GM19328 (cell line): ENCODE measurements around the gene ABHD8.
"Not testable (repeated sequence)": the region's sequence is repeated elsewhere in the genome, so short reads cannot be mapped to it uniquely, and the experiment has no call there.

Experiments used
- ATAC-seq: cut with Tn5 transposase; IDR thresholded peaks from one replicate; pipeline ENCODE4 v1.9.1; 2021; ENCODE audit warnings: mild to moderate bottlenecking, moderate library complexity; ENCODE audit not compliant: unreplicated experiment

The ABHD8 gene

GRCh38 chr19:17302391-17303166 lies 646 bp downstream of the ABHD8 start:
- ATAC-seq = no peak

GRCh38 chr19:17300992-17301619 lies 2.1 kb downstream of the ABHD8 start:
- ATAC-seq = no peak

- no peak for ATAC-seq
These were observed 6.2 kb downstream of the ABHD8 start for GRCh38 chr19:17296976-17297375.

GRCh38 chr19:17296273-17296672 lies 7.0 kb downstream of the ABHD8 start:
- no peak for ATAC-seq

GRCh38 chr19:17295551-17295950 lies 7.7 kb downstream of the ABHD8 start:
- not testable (repeated sequence) for ATAC-seq

- ATAC-seq = no peak
These were observed 9.0 kb downstream of the ABHD8 start for GRCh38 chr19:17294051-17294891.

GRCh38 chr19:17293605-17294004 lies 9.6 kb downstream of the ABHD8 start:
- no peak for ATAC-seq

- ATAC-seq = peak; percentile 78
These were observed 10.7 kb downstream of the ABHD8 start for GRCh38 chr19:17292301-17293074.

GRCh38 chr19:17289489-17289888 lies 13.7 kb downstream of the ABHD8 start:
- no peak for ATAC-seq

GRCh38 chr19:17286752-17287151 lies 16.5 kb downstream of the ABHD8 start:
- ATAC-seq = no peak

- no peak for ATAC-seq
These were observed 17.0 kb downstream of the ABHD8 start for GRCh38 chr19:17286263-17286662.

- ATAC-seq = no peak
These were observed 17.6 kb downstream of the ABHD8 start for GRCh38 chr19:17285415-17286135.

- ATAC-seq = no peak
These were observed 19.7 kb downstream of the ABHD8 start for GRCh38 chr19:17283504-17283996.

- peak; percentile 63 for ATAC-seq
These were observed 20.6 kb downstream of the ABHD8 start for GRCh38 chr19:17282488-17283125.

GRCh38 chr19:17281391-17282304 lies 21.6 kb downstream of the ABHD8 start, which contains the start of gene ANKLE1:
Gene ANKLE1 (plus strand): TSS chr19:17281901. CDS start chr19:17281921, 20 bp downstream.
- no peak for ATAC-seq

GRCh38 chr19:17279436-17279835 lies 23.8 kb downstream of the ABHD8 start:
- no peak for ATAC-seq

- no peak for ATAC-seq
These were observed 27.6 kb downstream of the ABHD8 start for GRCh38 chr19:17275441-17276175.

GRCh38 chr19:17274892-17275291 lies 28.3 kb downstream of the ABHD8 start:
- not testable (repeated sequence) for ATAC-seq
